Gastroesophageal sphincter (tissue), 4 donors: Measurements from ENCODE around the gene XRRA1. TPM values are rescaled to one million over a fixed set of nuclear protein-coding genes. Genes with fewer than 3 reads are reported as not detected.

Source experiments
- ATAC-seq: fragments of 150-250 bp; one replicate; pipeline ENCODE4 v1.9.1; 2016; ENCODE audit warnings: mild to moderate bottlenecking, moderate library complexity
- H3K27ac ChIP-seq, 4 donors: fragments of 200-600 bp; sonication (generic) in 3 of 4; 1 replicate in 3 of 4; 2 replicates in 1 of 4; pipeline ENCODE4 v1.5.1; 2016 to 2019
- H3K27me3 ChIP-seq: fragments of 200-600 bp; sonication (generic); one replicate; pipeline ENCODE4 v1.5.1; 2019
- H3K36me3 ChIP-seq, 2 donors: fragments of 200-600 bp; sonication (generic); one replicate each; pipeline ENCODE4 v1.5.1; 2019; ENCODE audit warnings: control low read depth in 1 of 2
- H3K4me1 ChIP-seq, 3 donors: fragments of 200-600 bp; sonication (generic); 1 replicate in 2 of 3; 2 replicates in 1 of 3; pipeline ENCODE4 v1.5.1; 2016 to 2019; ENCODE audit warnings: control low read depth in 2 of 3
- H3K4me3 ChIP-seq, 2 donors: fragments of 200-600 bp; sonication (generic); one replicate each; pipeline ENCODE4 v1.5.1; 2019; ENCODE audit warnings: mild to moderate bottlenecking in 1 of 2, moderate library complexity in 1 of 2
- H3K9me3 ChIP-seq, 3 donors: fragments of 200-600 bp; sonication (generic); one replicate each; pipeline ENCODE4 v1.5.1; 2017 to 2019; ENCODE audit warnings: control low read depth in 2 of 3
- EP300 ChIP-seq: sonication (generic); formaldehyde crosslinking; IDR thresholded peaks from one replicate; pipeline ENCODE4 v1.6.1; 2017; ENCODE audit warnings: antibody characterized with exemption, mild to moderate bottlenecking
- POLR2A ChIP-seq, 2 donors: fragments of 450-650 bp; IDR thresholded peaks; one replicate each; pipeline ENCODE4 v1.6.1; 2017; ENCODE audit warnings: antibody characterized with exemption in 2 of 2, mild to moderate bottlenecking in 2 of 2, moderate library complexity in 1 of 2
- POLR2AphosphoS5 ChIP-seq: sonication (generic); formaldehyde crosslinking; IDR thresholded peaks from one replicate; pipeline ENCODE4 v1.6.1; 2017; ENCODE audit warnings: antibody characterized with exemption
- WGBS, 2 donors: methylation state at CpG; one replicate each; pipeline ENCODE4 v1.1.5; 2018; ENCODE audit warnings: low coverage in 1 of 2; 5-methylcytosine and 5-hydroxymethylcytosine counted together
- total RNA-seq, 4 donors: library from RNA; depleted of rRNA; stranded (reverse); fragments of >200 nt; gene quantifications; one replicate each; pipeline ENCODE4 v1.1.0, GENCODE V29; 2016
- TF ChIP-seq, protein P1 (sequence below), 4 experiments: fragments of 200-600 bp in 2 of 4; fragments of 450-650 bp in 2 of 4; sonication (generic) in 1 of 4; IDR thresholded peaks; one replicate each; pipeline ENCODE4 v1.5.1; 2017 to 2019; ENCODE audit warnings: antibody characterized with exemption in 4 of 4, mild to moderate bottlenecking in 2 of 4, moderate library complexity in 2 of 4

XRRA1 gene
- total RNA-seq, 4 donors from 2014 or later, result 9.6 to 33.0 (median 12.6) TPM

GRCh38 chr11:74937696-74938475, 11.0 kb downstream of the XRRA1 start:
- H3K36me3 ChIP-seq, result peaks cover 0 to 93% of the 10 kb centered on the region in 2 donors
- no peak for ATAC-seq

GRCh38 chr11:74936976-74937375, 11.9 kb downstream of the XRRA1 start:
- 68 to 80% methylated on average over 3 to 5 of the region's 5 CpGs for WGBS, 2 donors
- Histone ChIP-seq H3K4me1 (peaks cover 0 to 7% (median 0%) of the 10 kb centered on the region in 3 donors), H3K36me3 (peaks cover 0 to 93% of the 10 kb centered on the region in 2 donors), H3K4me3 (no peak overlapping the region), H3K27ac (no peak overlapping the region), H3K27me3 (no peaks in the 10 kb centered on the region), H3K9me3 (no peaks in the 10 kb centered on the region)
- TF ChIP-seq POLR2A (IDR thresholded peaks at IDR 0.05) (no peak), POLR2AphosphoS5 (no peak), EP300 (no peak)
- TF ChIP-seq, protein P1, sequence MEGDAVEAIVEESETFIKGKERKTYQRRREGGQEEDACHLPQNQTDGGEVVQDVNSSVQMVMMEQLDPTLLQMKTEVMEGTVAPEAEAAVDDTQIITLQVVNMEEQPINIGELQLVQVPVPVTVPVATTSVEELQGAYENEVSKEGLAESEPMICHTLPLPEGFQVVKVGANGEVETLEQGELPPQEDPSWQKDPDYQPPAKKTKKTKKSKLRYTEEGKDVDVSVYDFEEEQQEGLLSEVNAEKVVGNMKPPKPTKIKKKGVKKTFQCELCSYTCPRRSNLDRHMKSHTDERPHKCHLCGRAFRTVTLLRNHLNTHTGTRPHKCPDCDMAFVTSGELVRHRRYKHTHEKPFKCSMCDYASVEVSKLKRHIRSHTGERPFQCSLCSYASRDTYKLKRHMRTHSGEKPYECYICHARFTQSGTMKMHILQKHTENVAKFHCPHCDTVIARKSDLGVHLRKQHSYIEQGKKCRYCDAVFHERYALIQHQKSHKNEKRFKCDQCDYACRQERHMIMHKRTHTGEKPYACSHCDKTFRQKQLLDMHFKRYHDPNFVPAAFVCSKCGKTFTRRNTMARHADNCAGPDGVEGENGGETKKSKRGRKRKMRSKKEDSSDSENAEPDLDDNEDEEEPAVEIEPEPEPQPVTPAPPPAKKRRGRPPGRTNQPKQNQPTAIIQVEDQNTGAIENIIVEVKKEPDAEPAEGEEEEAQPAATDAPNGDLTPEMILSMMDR (IDR thresholded peaks at IDR 0.05), result no peak
- ATAC-seq, result no peak

More at GRCh38 chr11:74937696-74938475, 11.0 kb downstream of the XRRA1 start:
- H3K27me3 ChIP-seq, result no peaks in the 10 kb centered on the region
- H3K4me1 ChIP-seq, result peaks cover 0 to 7% (median 0%) of the 10 kb centered on the region in 3 donors
- no peak overlapping the region for H3K4me3 ChIP-seq
- no peak overlapping the region for H3K27ac ChIP-seq
- TF ChIP-seq EP300, result no peak
- no peak for TF ChIP-seq POLR2AphosphoS5
- TF ChIP-seq POLR2A (IDR thresholded peaks at IDR 0.05), result no peak
- TF ChIP-seq, protein P1 (IDR thresholded peaks at IDR 0.05), result no peak
- no peaks in the 10 kb centered on the region for H3K9me3 ChIP-seq
- 90 to 93% methylated on average over 4 to 5 of the region's 5 CpGs for WGBS, 2 donors

DNA sequence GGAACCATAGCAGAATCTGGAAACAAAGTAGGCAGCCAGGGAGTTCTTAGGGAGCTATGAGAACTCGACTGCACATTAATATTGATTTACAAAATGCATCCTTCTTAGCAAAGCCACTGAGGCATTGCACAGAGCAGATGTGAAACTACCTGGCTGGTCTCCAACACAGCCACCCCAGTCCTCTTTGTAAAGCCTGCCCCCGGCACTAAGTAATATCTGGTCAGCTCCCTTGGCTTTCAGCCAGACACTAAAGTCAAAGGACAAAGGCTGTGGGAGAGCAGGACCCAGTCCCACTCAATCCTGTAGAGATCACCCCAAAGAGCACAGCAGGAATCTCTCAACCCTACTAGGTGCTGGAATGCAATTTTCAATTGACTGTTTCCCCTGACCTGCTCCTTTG, 12.8 kb downstream of the XRRA1 start:
- Histone ChIP-seq H3K9me3 (no peaks in the 10 kb centered on the region), H3K4me1 (peaks cover 0 to 7% (median 0%) of the 10 kb centered on the region in 3 donors), H3K4me3 (no peak overlapping the region), H3K27me3 (no peaks in the 10 kb centered on the region), H3K36me3 (peaks cover 0 to 91% of the 10 kb centered on the region in 2 donors), H3K27ac (no peak overlapping the region)
- ATAC-seq, result no peak
- WGBS, 2 donors, result 55 to 68% methylated on average over 1 to 2 of the region's 2 CpGs
- TF ChIP-seq EP300 (no peak), POLR2AphosphoS5 (no peak), POLR2A (IDR thresholded peaks at IDR 0.05) (no peak)
- TF ChIP-seq, protein P1 (IDR thresholded peaks at IDR 0.05), result no peak

DNA sequence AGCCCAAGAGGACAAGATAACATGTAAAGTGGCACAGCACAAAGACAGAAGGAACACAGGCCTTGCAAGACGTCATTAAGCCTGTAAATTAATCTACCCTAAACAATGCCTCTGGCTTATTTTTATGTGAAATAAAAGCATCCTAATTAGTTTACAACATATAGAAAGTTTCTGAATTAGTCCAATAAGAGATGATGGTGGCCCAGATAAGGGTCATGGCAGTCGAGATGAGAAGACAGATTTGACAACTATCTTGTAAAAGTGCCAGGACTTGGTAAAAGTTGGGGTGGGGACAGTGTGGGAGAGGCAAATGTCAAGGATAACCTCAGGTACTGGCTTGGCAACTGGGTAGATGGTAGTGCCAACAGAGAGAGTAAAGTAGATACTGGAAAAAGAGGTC, 13.6 kb downstream of the XRRA1 start:
- WGBS, 2 donors, result 73 to 75% methylated on average over 2 of the region's 2 CpGs
- ATAC-seq, result no peak
- TF ChIP-seq, protein P1 (IDR thresholded peaks at IDR 0.05), result no peak
- TF ChIP-seq EP300 (no peak), POLR2AphosphoS5 (no peak), POLR2A (IDR thresholded peaks at IDR 0.05) (no peak)
- no peaks in the 10 kb centered on the region for H3K9me3 ChIP-seq
- peaks cover 0 to 7% (median 0%) of the 10 kb centered on the region in 3 donors for H3K4me1 ChIP-seq
- peaks cover 0 to 91% of the 10 kb centered on the region in 2 donors for H3K36me3 ChIP-seq
- H3K4me3 ChIP-seq, result no peak overlapping the region
- H3K27me3 ChIP-seq, result no peaks in the 10 kb centered on the region
- H3K27ac ChIP-seq, result no peak overlapping the region

DNA sequence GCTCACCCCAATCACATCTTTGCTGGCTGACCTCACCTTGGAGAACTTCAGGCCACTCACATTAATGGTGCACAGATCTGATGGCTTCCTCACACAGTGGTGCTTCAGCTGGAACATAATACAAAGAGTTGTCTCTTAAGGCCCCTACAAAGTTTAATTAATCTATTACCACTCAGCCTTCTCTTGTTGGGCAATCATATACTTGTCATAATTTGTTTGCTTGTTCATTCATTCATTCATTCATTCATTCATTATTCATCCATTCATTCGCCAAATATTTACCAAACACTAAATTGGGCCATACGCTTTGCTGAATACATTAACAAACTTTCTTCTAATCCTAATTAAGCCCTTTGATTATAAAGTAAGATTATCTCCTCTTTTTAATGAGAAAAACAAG, 15.1 kb downstream of the XRRA1 start:
- WGBS, 2 donors, result 95 to 98% methylated on average over 2 of the region's 2 CpGs
- Histone ChIP-seq H3K36me3 (peaks cover 0 to 82% of the 10 kb centered on the region in 2 donors), H3K9me3 (no peaks in the 10 kb centered on the region), H3K4me3 (no peak overlapping the region), H3K27me3 (no peaks in the 10 kb centered on the region), H3K4me1 (peaks cover 0 to 7% (median 0%) of the 10 kb centered on the region in 3 donors), H3K27ac (no peak overlapping the region)
- TF ChIP-seq, protein P1 (IDR thresholded peaks at IDR 0.05), result no peak
- TF ChIP-seq EP300 (no peak), POLR2A (IDR thresholded peaks at IDR 0.05) (no peak), POLR2AphosphoS5 (no peak)
- ATAC-seq, result no peak
